CD4-positive, alpha-beta T cell (primary cell): Measurements from ENCODE around the gene CYTH4. TPM values are rescaled to one million over a fixed set of nuclear protein-coding genes. Genes with fewer than 3 reads are reported as not detected.

ENCODE experiments used
- ATAC-seq: fragments of 200-7000 bp; cut with Tn5 transposase; one replicate; pipeline ENCODE4 v1.10.0; 2022; ENCODE audit warnings: mild to moderate bottlenecking; ENCODE audit not compliant: poor library complexity
- CTCF ChIA-PET: fragments of 350-600 bp; sonication (Branson Sonifier 250); formaldehyde crosslinking; loops from one replicate; lab custom pipeline; 2021; ENCODE audit warnings: antibody characterized with exemption, inconsistent platforms; lab: Charles Lee
- POLR2A ChIA-PET: fragments of 350-600 bp; sonication (Branson Sonifier 250); formaldehyde crosslinking; loops from one replicate; lab custom pipeline; 2021; ENCODE audit warnings: antibody characterized with exemption, inconsistent platforms; lab: Charles Lee
- DNase-seq, 14 experiments: peaks; one replicate each; pipeline ENCODE4 v3.0.0-alpha.2; 2013 to 2020; ENCODE audit warnings: mixed read lengths in 2 of 14
- H3K27ac ChIP-seq, 2 donors: one replicate each; pipeline versions ENCODE4 v1.5.1 to v1.7.0; 2013; ENCODE audit warnings: low read length in 2 of 2, low read depth in 1 of 2, mild to moderate bottlenecking in 1 of 2
- H3K27me3 ChIP-seq, 2 experiments: 1 replicate in 1 of 2; 2 replicates in 1 of 2; pipeline versions ENCODE4 v1.6.1 to v1.7.0; 2013; ENCODE audit warnings: low read length in 2 of 2, control low read depth in 1 of 2, mild to moderate bottlenecking in 1 of 2, moderate library complexity in 1 of 2; ENCODE audit not compliant: insufficient read depth in 2 of 2, control insufficient read depth in 1 of 2
- H3K36me3 ChIP-seq: one replicate; pipeline ENCODE4 v1.6.1; 2013; ENCODE audit warnings: low read length, control low read depth; ENCODE audit not compliant: insufficient read depth
- H3K4me1 ChIP-seq: one replicate; pipeline ENCODE4 v1.6.1; 2013; ENCODE audit warnings: low read length, control low read depth; ENCODE audit not compliant: insufficient read depth
- H3K4me3 ChIP-seq: one replicate; pipeline ENCODE4 v1.5.1; 2013; ENCODE audit warnings: mild to moderate bottlenecking, low read length, moderate library complexity
- H3K9me3 ChIP-seq, 2 experiments: 1 replicate in 1 of 2; 2 replicates in 1 of 2; pipeline versions ENCODE4 v1.6.1 to v1.7.0; 2013; ENCODE audit warnings: low read length in 2 of 2, mild to moderate bottlenecking in 2 of 2, control low read depth in 1 of 2, moderate library complexity in 1 of 2; ENCODE audit not compliant: control insufficient read depth in 1 of 2, insufficient read depth in 1 of 2
- H3K27ac Mint-ChIP-seq: one replicate; pipeline ENCODE4 v1.8.0; 2020; ENCODE audit warnings: mixed read lengths
- H3K27me3 Mint-ChIP-seq: one replicate; pipeline ENCODE4 v1.8.0; 2021; ENCODE audit warnings: mixed read lengths
- H3K36me3 Mint-ChIP-seq: one replicate; pipeline ENCODE4 v1.8.0; 2021; ENCODE audit warnings: low read depth, mixed read lengths
- H3K4me1 Mint-ChIP-seq: one replicate; pipeline ENCODE4 v1.8.0; 2021; ENCODE audit warnings: low read depth, mixed read lengths
- H3K4me3 Mint-ChIP-seq: one replicate; pipeline ENCODE4 v1.8.0; 2020; ENCODE audit warnings: mild to moderate bottlenecking, mixed read lengths
- H3K9me3 Mint-ChIP-seq: one replicate; pipeline ENCODE4 v1.8.0; 2020; ENCODE audit warnings: mixed read lengths
- CTCF ChIP-seq: fragments of 200-600 bp; IDR thresholded peaks from one replicate; pipeline ENCODE4 v1.8.0; 2022; ENCODE audit warnings: antibody characterized with exemption, mild to moderate bottlenecking
- intact Hi-C, 2 experiments: fragments of 100-400 bp; cut with DNase I in 1 of 2; cut with micrococcal nuclease in 1 of 2; formaldehyde crosslinking; loops; one replicate each; pipeline versions ENCODE4 v1.15.1 to v1.9.0; 2023 to 2025; cut with DNase I, micrococcal nuclease
- total RNA-seq, 174 experiments: library from RNA in 2 of 174; stranded (reverse) in 2 of 174; gene quantifications; one replicate each; pipeline ENCODE4 v1.2.3 and lab custom pipeline; 2021 to 2026

The CYTH4 gene
- total RNA-seq, 2 experiments from 2014 or later = 134 to 138 TPM

GRCh38 chr22:37262346-37262745 lies 20.0 kb upstream of the CYTH4 start:
- Histone ChIP-seq H3K4me3 (no peak overlapping the region), H3K27me3 (no peaks in the 10 kb centered on the region), H3K36me3 (no peaks in the 10 kb centered on the region), H3K27ac (no peak overlapping the region), H3K9me3 (peaks cover 11 to 12% of the 10 kb centered on the region in 2 experiments), H3K4me1 (peaks cover 33% of the 10 kb centered on the region)
- H3K36me3 Mint-ChIP-seq = peaks cover 6% of the 10 kb centered on the region
- H3K4me1 Mint-ChIP-seq = peaks cover 32% of the 10 kb centered on the region
- no peak overlapping the region for H3K27ac Mint-ChIP-seq
- no peaks in the 10 kb centered on the region for H3K27me3 Mint-ChIP-seq
- H3K4me3 Mint-ChIP-seq = no peak overlapping the region
- intact Hi-C loops = loop anchor here (5.0 kb wide), 2 partner anchors 45 to 185 kb away; no protein-coding TSS in a partner anchor
- ATAC-seq = no peak
- no peak for DNase-seq
- TF ChIP-seq CTCF = no peak
- ChIA-PET POLR2A (interaction anchor here (4.3 to 5.1 kb wide), 2 partner anchors 18 to 24 kb away, joined by 31 to 57 read pairs; partner anchors contain the start of gene RAC2), CTCF (interaction anchor here (1.4 to 5.2 kb wide), 2 partner anchors 21 to 98 kb away, joined by 4 to 139 read pairs; partner anchors contain the start of gene RAC2)
- no peaks in the 10 kb centered on the region for H3K9me3 Mint-ChIP-seq

GRCh38 chr22:37263966-37264887 lies 18.1 kb upstream of the CYTH4 start:
- ChIA-PET CTCF (interaction anchor here (1.0 to 1.1 kb wide), 2 partner anchors 26 to 245 kb away, joined by 3 read pairs; partner anchors contain the start of gene TST), POLR2A (interaction anchor here (0.9 to 1.2 kb wide), 4 partner anchors 18 to 220 kb away, joined by 3 read pairs; partner anchors contain the start of gene CYTH4)
- Histone ChIP-seq H3K4me1 (peaks cover 40% of the 10 kb centered on the region), H3K36me3 (no peaks in the 10 kb centered on the region), H3K27ac (no peak overlapping the region), H3K4me3 (no peak overlapping the region), H3K27me3 (no peaks in the 10 kb centered on the region), H3K9me3 (peaks cover 11 to 12% of the 10 kb centered on the region in 2 experiments)
- H3K9me3 Mint-ChIP-seq = no peaks in the 10 kb centered on the region
- no peak overlapping the region for H3K27ac Mint-ChIP-seq
- peaks cover 7% of the 10 kb centered on the region for H3K36me3 Mint-ChIP-seq
- H3K4me1 Mint-ChIP-seq = peaks cover 39% of the 10 kb centered on the region
- no peaks in the 10 kb centered on the region for H3K27me3 Mint-ChIP-seq
- ATAC-seq = no peak
- DNase-seq = no peak
- intact Hi-C loops = loop anchor here (5.0 kb wide), 2 partner anchors 47 to 187 kb away; no protein-coding TSS in a partner anchor
- TF ChIP-seq CTCF = no peak
- H3K4me3 Mint-ChIP-seq = no peak overlapping the region

- POLR2A ChIA-PET = interaction anchor here (1.3 to 3.8 kb wide), 4 partner anchors 16 to 48 kb away, joined by 6 to 20 read pairs (median 9); partner anchors contain the start of gene CYTH4
- Mint-ChIP-seq H3K27ac (peak overlapping the region; percentile 91), H3K4me3 (peak overlapping the region; percentile 87), H3K9me3 (no peaks in the 10 kb centered on the region), H3K36me3 (peaks cover 7% of the 10 kb centered on the region), H3K27me3 (no peaks in the 10 kb centered on the region), H3K4me1 (peaks cover 40% of the 10 kb centered on the region)
- intact Hi-C loops = loop anchor here (1.0 to 5.0 kb wide), 7 partner anchors 18 to 300 kb away; no protein-coding TSS in a partner anchor
- Histone ChIP-seq H3K4me1 (peaks cover 24% of the 10 kb centered on the region), H3K27me3 (no peaks in the 10 kb centered on the region), H3K4me3 (peak overlapping the region; percentile 71), H3K36me3 (no peaks in the 10 kb centered on the region), H3K27ac (peak overlapping the region in 1 of 2 donors; percentile 67), H3K9me3 (peaks cover 11 to 12% of the 10 kb centered on the region in 2 experiments)
- DNase-seq (peak in 1 of 14 experiments; percentile 23), ATAC-seq (peak; percentile 8)
- CTCF ChIA-PET = interaction anchor here (0.7 to 1.5 kb wide), 6 partner anchors 17 to 289 kb away, joined by 3 to 5 read pairs (median 3); no protein-coding TSS in a partner anchor
- no peak for TF ChIP-seq CTCF
Measured at GRCh38 chr22:37266581-37267134, 15.7 kb upstream of the CYTH4 start.
